ENCODE results near the gene TAF1C. TPM values are rescaled to one million over a fixed set of nuclear protein-coding genes. Genes with fewer than 3 reads are reported as not detected.

The TAF1C gene
- total and polyA plus RNA-seq, 10 of the 15 experiments (the other 5 are each of a cell fraction or from before 2014, with no cell fraction given): 0.98 to 40.1 (median 15.4) TPM

- SMC1A ChIA-PET (ENCODE audit: uncharacterized antibody, unreplicated experiment): no interaction called here
- intact Hi-C loops (cut with micrococcal nuclease; ENCODE audit: unreplicated experiment): no loop called here
- no peak overlapping the region for H3K4me2 ChIP-seq (ENCODE audit: control insufficient read depth, insufficient read depth)
Measured at GRCh38 chr16:84136331-84137125, 50.3 kb downstream of the TAF1C start.

GRCh38 chr16:84132527-84133285, 54.2 kb downstream of the TAF1C start:
- peak; percentile 60 for ATAC-seq
- ChIA-PET POLR2A (interaction anchor here (0.6 to 1.8 kb wide), 3 partner anchors 16 to 100 kb away, joined by 3 to 9 read pairs (median 3); partner anchors contain the start of gene MBTPS1), SMC1A (ENCODE audit: uncharacterized antibody, unreplicated experiment) (interaction anchor here (0.9 to 1.4 kb wide), 6 partner anchors 9 to 46 kb away, joined by 3 read pairs; partner anchors contain the start of genes DNAAF1 and HSDL1), CTCF (interaction anchor here (0.7 to 4.2 kb wide), 8 partner anchors 10 to 719 kb away, joined by 3 to 13 read pairs (median 4); partner anchors contain the start of genes DNAAF1, HSDL1 and MBTPS1), RAD21 (ENCODE audit: unreplicated experiment) (interaction anchor here (1.8 kb wide), 1 partner anchor 16 kb away, joined by 5 read pairs; the partner anchor contains the start of gene MBTPS1)
- no peak overlapping the region for H3K9ac ChIP-seq (ENCODE audit: control insufficient read depth, insufficient read depth, low read length)
- in situ Hi-C loops (cut with MboI): no loop called here
- H4K20me1 ChIP-seq (ENCODE audit: control insufficient read depth, insufficient read depth): no peaks in the 10 kb centered on the region
- H3K9me3 ChIP-seq (replicated peaks; ENCODE audit: control insufficient read depth, insufficient read depth, low read length): no peaks in the 10 kb centered on the region
- H3K4me2 ChIP-seq (ENCODE audit: control insufficient read depth, insufficient read depth): peak overlapping the region; percentile 30; the same call in 1 of the 2 replicates
- H3K4me1 ChIP-seq (ENCODE audit: control insufficient read depth, insufficient read depth, low read length): peaks cover 2% of the 10 kb centered on the region; the same call in 1 of the 2 replicates
- no peaks in the 10 kb centered on the region for H3K79me2 ChIP-seq (ENCODE audit: control insufficient read depth, insufficient read depth, low read length)
- intact Hi-C loops (cut with micrococcal nuclease; ENCODE audit: unreplicated experiment): no loop called here
- BruUV-seq (replicated peaks): no TSS peak
- no peak overlapping the region for H2AFZ ChIP-seq (ENCODE audit: control insufficient read depth, low read depth, low read length)
- FAIRE-seq: no peak
- WGBS (ENCODE audit: insufficient coverage, insufficient replicate concordance, low lambda C conversion rate, missing lambda C conversion rate): 72% methylated on average over 7 of the region's 7 CpGs
- DNase-seq (ENCODE audit: low read depth, low spot score): no peak
- H3K36me3 ChIP-seq (ENCODE audit: control insufficient read depth in 2 of 2, insufficient read depth in 2 of 2, low read length in 1 of 2): no peaks in the 10 kb centered on the region; a peak in 1 of 4 replicates
- no peaks in the 10 kb centered on the region for H3K27me3 ChIP-seq (replicated peaks in 1 of 2; ENCODE audit: control insufficient read depth in 2 of 2, insufficient read depth in 2 of 2, low read length in 1 of 2)
- no peak overlapping the region for H3K27ac ChIP-seq (ENCODE audit: control insufficient read depth, insufficient read depth)
- H3K4me3 ChIP-seq: no peak overlapping the region
- TF ChIP-seq BCL11A (IDR thresholded peaks at IDR 0.05; ENCODE audit: low read depth, low read length): no peak
- no peak for TF ChIP-seq MLLT1 (IDR thresholded peaks at IDR 0.05)
- TF ChIP-seq SUZ12 (IDR thresholded peaks at IDR 0.05; ENCODE audit: unreplicated experiment): no peak
- 0 out of 2 replicates have a peak, but pooled peaks have one; percentile 24 for TF ChIP-seq RELB (IDR thresholded peaks at IDR 0.05; ENCODE audit: low read depth)
- no peak for TF ChIP-seq HDAC2 (IDR thresholded peaks at IDR 0.05)

More at GRCh38 chr16:84136331-84137125, 50.3 kb downstream of the TAF1C start:
- H3K9me3 ChIP-seq (replicated peaks; ENCODE audit: control insufficient read depth, insufficient read depth, low read length): no peaks in the 10 kb centered on the region
- H3K79me2 ChIP-seq (ENCODE audit: control insufficient read depth, insufficient read depth, low read length): peaks cover 1% of the 10 kb centered on the region; the same call in 1 of the 2 replicates
- DNase-seq (ENCODE audit: low read depth, low spot score): no peak
- ATAC-seq: no peak
- H3K9ac ChIP-seq (ENCODE audit: control insufficient read depth, insufficient read depth, low read length): no peak overlapping the region
- no peak overlapping the region for H3K4me3 ChIP-seq
- no peaks in the 10 kb centered on the region for H4K20me1 ChIP-seq (ENCODE audit: control insufficient read depth, insufficient read depth)
- no TSS peak for BruUV-seq (replicated peaks)
- ChIA-PET RAD21 (ENCODE audit: unreplicated experiment) (interaction anchor here (1.8 kb wide), 1 partner anchor 20 kb away, joined by 5 read pairs; the partner anchor contains the start of gene MBTPS1), POLR2A (interaction anchor here (0.6 kb wide), 1 partner anchor 24 kb away, joined by 3 read pairs; no protein-coding TSS in a partner anchor), CTCF (no interaction called here)
- WGBS (ENCODE audit: insufficient coverage, insufficient replicate concordance, low lambda C conversion rate, missing lambda C conversion rate): 82% methylated on average over 11 of the region's 11 CpGs
- H3K27ac ChIP-seq (ENCODE audit: control insufficient read depth, insufficient read depth): no peak overlapping the region
- no peak overlapping the region for H2AFZ ChIP-seq (ENCODE audit: control insufficient read depth, low read depth, low read length)
- H3K36me3 ChIP-seq (ENCODE audit: control insufficient read depth in 2 of 2, insufficient read depth in 2 of 2, low read length in 1 of 2): no peaks in the 10 kb centered on the region
- peaks cover 13% of the 10 kb centered on the region for H3K4me1 ChIP-seq (ENCODE audit: control insufficient read depth, insufficient read depth, low read length)
- H3K27me3 ChIP-seq (replicated peaks in 1 of 2; ENCODE audit: control insufficient read depth in 2 of 2, insufficient read depth in 2 of 2, low read length in 1 of 2): no peaks in the 10 kb centered on the region
- no peak for FAIRE-seq
- in situ Hi-C loops (cut with MboI): no loop called here
- no peak for TF ChIP-seq KAT2A (conservative IDR thresholded peaks at IDR 0.05; ENCODE audit: control insufficient read depth, low read depth, low read length)
